ENCODE data around the gene SEPTIN5. TPM values are rescaled to one million over a fixed set of nuclear protein-coding genes. Genes with fewer than 3 reads are reported as not detected.

SEPTIN5 gene
- total RNA-seq, 1 donor from 2014 or later, result 103 TPM

- no peak overlapping the region for H3K4me3 Mint-ChIP-seq (ENCODE audit: unreplicated experiment)
- peaks cover 8% of the 10 kb centered on the region for H3K4me1 Mint-ChIP-seq (ENCODE audit: unreplicated experiment)
- H3K27me3 Mint-ChIP-seq (ENCODE audit: unreplicated experiment), result no peaks in the 10 kb centered on the region
- no peak for DNase-seq (ENCODE audit: extremely low spot score, unreplicated experiment)
- TF ChIP-seq CTCF (IDR thresholded peaks at IDR 0.05), result no peak
- H3K36me3 Mint-ChIP-seq (ENCODE audit: unreplicated experiment), result peaks cover 2% of the 10 kb centered on the region
- H3K9me3 Mint-ChIP-seq (ENCODE audit: unreplicated experiment), result no peaks in the 10 kb centered on the region
- H3K27ac Mint-ChIP-seq (ENCODE audit: unreplicated experiment), result no peak overlapping the region
Measured at GRCh38 chr22:19729507-19729906, 15.2 kb downstream of the SEPTIN5 start.

GRCh38 chr22:19730198-19730597 lies 15.9 kb downstream of the SEPTIN5 start:
- Mint-ChIP-seq H3K4me3 (ENCODE audit: unreplicated experiment) (no peak overlapping the region), H3K4me1 (ENCODE audit: unreplicated experiment) (peaks cover 6% of the 10 kb centered on the region), H3K9me3 (ENCODE audit: unreplicated experiment) (no peaks in the 10 kb centered on the region), H3K27me3 (ENCODE audit: unreplicated experiment) (no peaks in the 10 kb centered on the region), H3K27ac (ENCODE audit: unreplicated experiment) (no peak overlapping the region), H3K36me3 (ENCODE audit: unreplicated experiment) (no peaks in the 10 kb centered on the region)
- TF ChIP-seq CTCF (IDR thresholded peaks at IDR 0.05), result no peak
- no peak for DNase-seq (ENCODE audit: extremely low spot score, unreplicated experiment)

- H3K36me3 Mint-ChIP-seq (ENCODE audit: unreplicated experiment), result no peaks in the 10 kb centered on the region
- H3K4me1 Mint-ChIP-seq (ENCODE audit: unreplicated experiment), result peaks cover 6% of the 10 kb centered on the region
- no peaks in the 10 kb centered on the region for H3K9me3 Mint-ChIP-seq (ENCODE audit: unreplicated experiment)
- H3K27me3 Mint-ChIP-seq (ENCODE audit: unreplicated experiment), result no peaks in the 10 kb centered on the region
- H3K4me3 Mint-ChIP-seq (ENCODE audit: unreplicated experiment), result peak overlapping the region; percentile 72
- DNase-seq (ENCODE audit: extremely low spot score, unreplicated experiment), result peak; percentile 96
- peak; percentile 99 for TF ChIP-seq CTCF (IDR thresholded peaks at IDR 0.05)
- no peak overlapping the region for H3K27ac Mint-ChIP-seq (ENCODE audit: unreplicated experiment)
Measured at GRCh38 chr22:19730655-19731360, 16.5 kb downstream of the SEPTIN5 start.

GRCh38 chr22:19731361-19732135 lies 17.2 kb downstream of the SEPTIN5 start:
- no peak for TF ChIP-seq CTCF (IDR thresholded peaks at IDR 0.05)

GRCh38 chr22:19732403-19733113 lies 18.3 kb downstream of the SEPTIN5 start:
- no peaks in the 10 kb centered on the region for H3K9me3 Mint-ChIP-seq (ENCODE audit: unreplicated experiment)
- no peak for DNase-seq (ENCODE audit: extremely low spot score, unreplicated experiment)
- H3K4me3 Mint-ChIP-seq (ENCODE audit: unreplicated experiment), result no peak overlapping the region
- H3K4me1 Mint-ChIP-seq (ENCODE audit: unreplicated experiment), result peaks cover 6% of the 10 kb centered on the region
- no peak overlapping the region for H3K27ac Mint-ChIP-seq (ENCODE audit: unreplicated experiment)
- no peak for TF ChIP-seq CTCF (IDR thresholded peaks at IDR 0.05)
- no peaks in the 10 kb centered on the region for H3K36me3 Mint-ChIP-seq (ENCODE audit: unreplicated experiment)
- H3K27me3 Mint-ChIP-seq (ENCODE audit: unreplicated experiment), result no peaks in the 10 kb centered on the region

More at GRCh38 chr22:19731361-19732135, 17.2 kb downstream of the SEPTIN5 start:
- Mint-ChIP-seq H3K27ac (ENCODE audit: unreplicated experiment) (no peak overlapping the region), H3K9me3 (ENCODE audit: unreplicated experiment) (no peaks in the 10 kb centered on the region), H3K4me3 (ENCODE audit: unreplicated experiment) (no peak overlapping the region), H3K36me3 (ENCODE audit: unreplicated experiment) (no peaks in the 10 kb centered on the region), H3K27me3 (ENCODE audit: unreplicated experiment) (no peaks in the 10 kb centered on the region), H3K4me1 (ENCODE audit: unreplicated experiment) (peaks cover 6% of the 10 kb centered on the region)
- DNase-seq (ENCODE audit: extremely low spot score, unreplicated experiment), result no peak
